ENCODE measurements around the gene AGBL3.
"Not testable (repeated sequence)": the region's sequence is repeated elsewhere in the genome, so short reads cannot be mapped to it uniquely, and the experiment has no call there.

AGBL3 gene

GRCh38 chr7:134966691-134967090 is 19.6 kb upstream of the AGBL3 start:
- no peak for DNase-seq

GRCh38 chr7:134968110-134968509 is 18.2 kb upstream of the AGBL3 start:
- no peak for DNase-seq

DNA sequence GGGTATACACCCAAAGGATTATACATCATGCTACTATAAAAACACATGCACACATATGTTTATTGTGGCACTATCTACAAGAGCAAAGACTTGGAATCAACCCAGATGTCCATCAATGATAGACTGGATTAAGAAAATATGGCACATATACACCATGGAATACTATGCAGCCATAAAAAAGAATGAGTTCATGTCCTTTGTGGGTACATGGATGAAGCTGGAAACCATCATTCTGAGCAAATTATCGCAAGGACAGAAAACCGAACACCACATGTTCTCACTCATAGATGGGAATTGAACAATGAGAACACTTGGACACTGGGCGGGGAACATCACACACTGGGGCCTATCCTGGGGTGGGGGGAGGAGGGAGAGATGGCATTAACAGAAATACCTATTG is 4.7 kb upstream of the AGBL3 start:
- DNase-seq = not testable (repeated sequence)

- no peak for DNase-seq
Measured at GRCh38 chr7:134985894-134986362, 380 bp upstream of the AGBL3 start.

- DNase-seq = no peak
Measured at GRCh38 chr7:134988161-134988560, 1.9 kb downstream of the AGBL3 start.

DNA sequence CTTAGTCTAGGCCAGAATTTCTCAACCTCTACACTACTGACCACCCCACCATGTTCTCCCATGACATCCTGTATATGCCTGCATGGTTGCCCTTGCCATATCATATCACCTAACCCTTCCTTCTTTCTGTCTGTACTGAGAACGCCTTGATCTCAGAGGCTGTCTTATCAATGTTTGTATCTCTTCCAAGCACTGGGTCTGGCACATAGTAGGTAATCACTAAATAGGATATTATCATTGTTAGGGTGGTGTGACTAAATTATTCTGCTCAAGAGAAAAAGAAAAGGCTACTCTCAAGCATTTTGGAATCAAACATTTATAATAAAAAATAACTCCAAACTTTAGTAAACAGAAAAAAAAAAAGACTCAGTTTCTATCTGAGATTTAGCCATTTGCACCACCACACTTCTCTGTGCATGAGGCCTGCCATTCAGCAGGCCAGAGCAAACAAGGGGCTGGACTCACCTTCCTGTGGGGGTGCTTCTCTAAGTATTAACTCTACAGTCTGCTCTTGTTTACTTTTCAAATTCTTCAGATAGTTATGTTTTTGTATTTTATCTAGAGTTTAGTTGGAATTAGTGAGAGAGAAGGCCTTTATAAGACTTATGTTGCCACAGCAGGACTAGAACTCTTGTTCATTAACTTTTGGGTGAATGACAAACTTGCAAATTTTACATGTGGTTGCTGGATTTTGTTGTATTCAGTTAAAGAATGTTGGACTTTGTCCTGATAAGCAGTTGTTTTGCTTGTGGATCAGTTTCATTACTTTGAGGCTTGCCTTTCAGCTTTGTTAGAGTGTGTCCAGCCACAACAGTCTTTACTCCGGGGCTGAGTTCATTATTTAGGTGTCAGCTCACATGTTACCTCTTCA is 5.4 kb downstream of the AGBL3 start:
- DNase-seq = no peak

DNA sequence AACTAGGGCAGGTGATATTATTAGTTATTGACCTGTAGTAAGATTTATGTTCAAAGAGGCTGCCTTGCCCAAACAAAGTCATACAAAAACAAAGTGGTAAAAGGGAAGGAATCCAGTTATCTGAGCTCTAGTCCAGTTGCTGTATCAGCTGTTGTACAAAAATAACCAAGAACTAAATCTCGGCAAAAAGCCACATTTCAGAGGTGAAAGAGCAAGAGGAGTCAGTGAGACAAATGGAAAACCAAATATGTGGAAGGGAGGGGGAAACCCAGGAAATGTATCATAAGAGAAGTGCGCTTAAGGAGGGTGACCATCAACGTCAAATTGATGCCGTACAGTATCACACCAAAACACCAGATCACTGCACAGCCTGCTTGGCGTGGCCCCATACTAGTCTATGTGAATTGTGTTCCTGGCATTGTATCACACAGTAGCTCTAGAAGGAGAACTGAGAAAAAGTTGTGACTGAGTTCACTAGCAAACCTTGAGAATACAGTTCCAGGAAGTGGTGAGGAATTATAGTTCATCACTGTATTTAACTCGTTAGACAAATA is 6.4 kb downstream of the AGBL3 start:
- DNase-seq = no peak

DNA sequence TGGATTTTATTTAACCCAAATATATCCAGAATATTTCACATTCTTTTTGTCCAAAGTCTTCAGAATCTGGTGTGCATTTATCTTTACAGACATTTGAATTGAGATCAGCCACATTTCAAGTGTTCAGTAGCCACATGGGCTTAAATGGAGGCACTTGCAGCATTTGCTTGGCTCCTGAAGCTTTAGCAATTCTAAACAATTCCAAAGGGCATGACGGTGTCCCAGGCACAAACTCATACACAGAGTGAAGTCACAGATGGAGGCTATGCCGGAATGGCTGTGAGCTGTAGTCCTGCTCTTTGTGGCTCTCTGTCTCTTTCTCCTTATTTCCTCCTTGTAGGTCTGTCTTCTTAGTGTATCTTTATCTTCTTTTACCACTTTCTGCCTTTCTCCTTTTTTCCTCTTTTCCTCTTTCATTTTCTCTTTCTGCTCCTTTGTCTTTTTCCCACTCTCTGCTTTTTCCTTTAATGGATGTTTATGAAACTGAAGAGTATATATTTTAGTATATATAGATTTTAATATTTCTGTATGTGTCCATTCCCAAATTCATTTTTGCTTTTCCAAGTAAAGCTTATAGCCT is 7.7 kb downstream of the AGBL3 start:
- DNase-seq = no peak

DNA sequence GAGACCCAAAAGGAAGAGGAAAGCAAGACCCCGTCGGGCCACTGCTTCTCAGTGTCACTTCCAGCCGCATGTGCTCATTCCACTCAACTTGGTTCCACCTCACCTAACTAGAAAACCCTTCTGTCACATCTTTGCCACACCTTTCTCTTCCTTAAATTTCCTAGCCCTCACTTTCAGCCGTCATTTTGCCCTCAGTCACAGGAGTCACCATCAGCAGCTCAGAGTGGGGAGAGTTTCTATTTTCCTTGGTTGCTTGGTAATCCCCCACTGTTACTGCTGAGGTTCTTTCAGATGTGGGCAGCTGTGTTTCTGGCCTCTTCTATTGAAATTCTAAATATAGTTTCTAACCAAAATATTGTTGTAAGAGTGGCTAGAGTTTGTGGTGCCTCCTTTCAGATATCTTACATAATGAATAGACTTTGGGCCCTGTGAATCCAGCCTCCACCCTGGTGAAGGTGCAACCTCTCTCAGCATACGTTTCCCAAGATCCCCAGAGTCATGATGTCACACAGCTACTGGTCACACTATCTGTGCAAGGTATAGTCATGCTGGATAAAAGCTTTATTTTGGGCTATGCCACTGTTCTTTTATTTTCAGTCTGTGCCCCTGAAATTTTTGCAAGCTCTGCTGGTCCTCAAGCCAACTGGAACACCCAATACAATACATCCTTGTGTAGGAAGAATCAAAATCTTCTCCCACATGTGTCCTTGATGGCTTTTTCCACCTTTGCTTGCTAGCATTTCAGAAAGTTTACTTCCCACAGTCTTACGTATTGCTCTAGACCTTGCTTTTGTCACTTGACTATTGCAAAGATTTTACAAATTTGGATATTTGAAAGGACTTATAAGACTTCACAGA is 9.2 kb downstream of the AGBL3 start:
- no peak for DNase-seq

DNA sequence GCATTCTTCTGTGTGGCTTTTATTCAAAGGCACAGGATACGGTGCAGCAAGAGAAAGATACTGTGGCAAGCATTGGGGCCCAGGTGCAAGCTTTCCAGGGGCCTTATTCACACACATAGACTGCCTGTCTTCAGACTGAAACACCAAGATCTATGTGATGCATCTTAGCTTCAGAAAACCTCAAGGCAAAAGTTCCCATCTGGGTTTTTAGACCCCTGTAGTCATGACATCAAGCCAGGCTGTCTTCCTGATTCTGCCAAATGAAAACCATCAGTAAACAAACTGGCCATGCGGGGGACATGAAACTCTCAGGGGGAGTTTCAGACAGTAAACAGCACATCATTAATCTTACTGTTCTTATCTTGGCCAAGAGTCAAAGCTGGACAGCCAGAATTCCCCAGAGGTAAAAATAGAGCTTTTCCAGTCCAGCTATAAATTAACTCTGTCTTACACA is 9.8 kb downstream of the AGBL3 start:
- DNase-seq = no peak

DNA sequence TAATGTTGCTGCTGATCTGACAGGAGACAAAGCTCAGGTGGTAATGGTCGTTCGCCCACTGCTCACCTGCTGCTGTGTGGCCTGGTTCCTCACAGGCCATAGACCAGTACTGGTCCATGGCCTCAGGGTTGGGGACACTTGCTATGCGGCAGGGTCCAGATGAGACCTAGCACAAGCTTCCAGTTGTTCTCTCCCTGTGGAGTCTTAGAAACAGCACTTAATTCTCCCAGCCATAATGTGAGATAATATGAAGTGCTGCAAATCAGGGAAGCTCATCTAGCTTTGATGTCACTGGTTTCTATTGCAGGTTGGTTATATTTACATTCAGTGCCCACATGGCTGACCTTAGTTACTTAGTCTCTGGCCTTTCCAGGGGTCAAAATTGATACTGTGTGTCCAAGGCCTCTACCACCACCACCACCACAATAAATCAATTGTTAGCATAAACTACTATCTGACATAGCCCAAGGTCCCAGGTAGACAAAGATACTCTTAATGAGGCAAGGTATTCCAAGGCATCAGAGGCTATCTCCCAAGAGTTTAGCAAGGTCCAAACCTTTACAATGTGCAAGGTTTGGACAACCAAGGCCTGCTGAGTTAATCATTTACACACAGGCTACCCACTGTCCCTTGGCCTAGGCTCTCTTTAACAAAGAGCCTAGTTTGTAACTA is 11.0 kb downstream of the AGBL3 start:
- DNase-seq = no peak

GRCh38 chr7:134999136-134999535 is 12.8 kb downstream of the AGBL3 start:
- DNase-seq = no peak

DNA sequence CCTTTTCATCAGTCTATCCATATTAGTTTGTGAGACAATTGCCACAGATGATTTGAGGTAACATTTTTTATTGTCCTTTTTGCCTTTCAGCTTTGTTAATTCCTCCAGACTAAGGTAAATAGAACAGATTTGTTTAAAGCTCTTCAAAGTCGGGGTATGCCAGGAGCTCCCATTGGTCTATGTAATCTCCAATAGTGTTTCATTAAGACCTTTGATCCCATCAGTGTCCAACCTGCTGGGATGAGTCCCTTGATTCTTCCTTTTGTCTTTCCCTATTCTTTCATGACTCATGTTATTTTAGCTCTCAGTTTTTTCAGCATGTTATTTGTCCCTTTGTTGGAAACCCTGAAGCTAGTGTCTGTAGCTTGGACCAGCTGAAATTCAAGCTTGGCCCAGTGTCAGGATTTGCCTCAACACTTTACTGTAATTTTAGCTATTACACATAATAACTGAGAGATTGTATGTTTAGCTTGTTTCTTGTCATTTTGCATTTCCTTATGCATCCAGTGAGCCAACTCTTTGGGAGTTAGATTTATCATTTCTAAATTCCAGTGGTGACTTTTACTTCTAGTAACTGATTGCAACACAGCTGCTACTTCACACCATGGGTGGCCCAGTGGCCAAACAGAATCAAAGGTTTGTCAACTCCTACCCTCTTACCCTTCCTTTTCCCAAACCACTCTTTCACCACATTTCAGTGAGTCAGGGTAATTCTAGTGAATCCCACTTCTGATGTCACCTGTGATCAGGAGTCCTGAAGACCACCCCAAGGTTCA is 15.3 kb downstream of the AGBL3 start:
- DNase-seq = no peak

- no peak for DNase-seq
Measured at GRCh38 chr7:135012229-135012628, 25.9 kb downstream of the AGBL3 start.

DNA sequence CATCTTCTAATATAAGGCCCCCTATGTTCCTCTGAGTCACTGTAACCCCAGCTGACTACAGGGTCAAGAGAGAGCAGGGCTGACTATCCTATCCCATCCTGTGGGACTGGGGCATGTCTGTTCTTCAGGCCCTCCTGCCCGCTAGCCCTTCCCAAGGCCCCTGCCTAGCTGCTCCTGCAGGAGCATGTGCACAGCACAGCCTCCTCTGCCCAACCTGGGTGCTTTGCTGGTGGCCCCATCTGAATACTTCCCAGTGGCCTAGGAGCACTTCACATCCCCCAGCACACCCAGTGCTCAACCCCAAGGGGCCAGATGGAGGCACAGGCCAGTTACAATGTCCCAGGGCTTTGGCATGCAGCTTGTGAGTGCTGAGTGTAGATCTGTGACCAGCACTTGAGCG is 37.3 kb downstream of the AGBL3 start:
- DNase-seq = no peak

DNA sequence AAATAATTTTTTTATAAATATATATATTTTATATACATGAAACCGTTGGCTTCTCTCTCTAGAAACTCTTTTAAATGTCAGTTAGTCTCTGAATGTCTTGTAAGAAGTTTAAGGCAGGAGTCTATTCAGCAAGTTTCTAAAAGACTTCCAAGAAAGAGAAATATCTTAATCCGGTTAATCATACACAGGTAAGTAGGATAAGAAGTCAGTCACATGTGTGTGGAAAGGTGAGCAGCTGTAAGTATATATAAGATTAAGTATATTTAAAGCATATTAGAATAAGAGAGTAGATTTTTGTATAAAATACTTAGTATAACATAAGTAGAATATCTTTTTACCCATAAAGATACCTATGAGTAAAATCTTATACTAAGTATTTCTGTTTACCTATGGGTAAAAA is 48.9 kb downstream of the AGBL3 start:
- DNase-seq = no peak

- not testable (repeated sequence) for DNase-seq
Measured at GRCh38 chr7:135067017-135067416, 80.7 kb downstream of the AGBL3 start.

- DNase-seq = no peak
Measured at GRCh38 chr7:135074096-135074495, 87.8 kb downstream of the AGBL3 start.

DNA sequence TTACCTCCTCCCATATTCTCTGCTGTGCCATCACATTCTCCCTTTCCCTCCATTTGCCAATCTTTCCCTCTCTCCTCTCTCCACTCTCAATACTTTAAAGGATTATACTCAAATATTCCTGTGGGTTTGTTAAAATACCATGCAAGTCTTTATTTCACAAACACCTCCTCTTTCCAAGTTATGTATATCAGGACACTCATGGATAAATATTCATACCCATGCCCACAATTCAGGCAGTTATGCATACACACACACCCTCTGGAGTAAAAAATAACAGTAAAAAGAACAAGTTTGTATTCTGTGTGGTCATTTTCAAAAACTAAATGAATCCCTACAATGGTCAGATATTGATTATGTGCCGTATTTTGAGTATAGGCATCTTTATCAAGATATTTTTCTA is 88.2 kb downstream of the AGBL3 start:
- no peak for DNase-seq

DNA sequence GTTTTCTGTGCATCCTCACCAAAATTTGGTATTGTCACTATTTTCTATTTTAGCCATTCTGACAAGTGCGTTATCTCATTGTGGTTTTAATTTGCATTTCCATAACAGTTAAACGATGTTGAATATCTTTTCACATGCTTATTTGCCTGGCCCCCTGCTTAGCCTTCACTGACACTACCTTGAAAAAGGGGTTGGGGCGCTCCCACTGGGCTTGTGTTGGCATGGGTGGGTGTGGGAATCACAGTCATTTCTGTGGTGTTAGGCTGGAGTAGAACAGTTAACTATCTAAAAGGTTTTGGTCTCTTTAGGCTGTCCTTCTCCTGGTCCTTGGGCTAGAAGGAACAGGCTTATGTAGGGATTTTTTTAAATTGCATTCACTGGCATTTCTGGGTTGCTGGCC is 89.4 kb downstream of the AGBL3 start:
- DNase-seq = no peak

DNA sequence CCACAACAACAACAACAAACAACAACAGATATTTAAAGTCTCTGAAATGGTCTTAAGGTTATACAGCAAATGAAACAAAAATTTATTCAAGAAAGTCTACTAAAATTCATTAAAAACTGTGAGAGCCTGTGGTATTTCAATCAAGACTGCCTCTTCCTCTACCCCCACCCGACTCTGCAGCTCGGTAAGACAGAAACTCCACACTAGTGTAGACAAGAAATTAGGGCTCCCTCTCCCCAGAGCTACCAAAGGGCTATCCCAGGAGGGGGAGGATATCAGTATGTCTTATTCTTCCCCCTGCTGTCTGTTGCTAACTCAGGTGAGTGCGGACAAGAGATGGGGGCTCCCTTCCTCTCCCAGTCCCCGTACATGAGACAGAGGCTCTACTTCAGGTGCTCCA is 90.6 kb downstream of the AGBL3 start:
- DNase-seq = no peak

- no peak for DNase-seq
Measured at GRCh38 chr7:135077642-135078041, 91.3 kb downstream of the AGBL3 start.

Data from retina (tissue), 1 donor.